Progenitor cell of endocrine pancreas (in vitro differentiated cells): ENCODE measurements around the gene THRSP. TPM values are rescaled to one million over a fixed set of nuclear protein-coding genes. Genes with fewer than 3 reads are reported as not detected.

ENCODE experiments used
- DNase-seq: peaks from one replicate; pipeline ENCODE4 v3.0.0; 2021; ENCODE audit warnings: low spot score; ENCODE audit not compliant: unreplicated experiment
- H3K27ac Mint-ChIP-seq: 2 replicates; pipeline ENCODE4 v1.8.0; 2021; ENCODE audit warnings: mild to moderate bottlenecking, moderate library complexity, mixed read lengths
- H3K27me3 Mint-ChIP-seq: 2 replicates; pipeline ENCODE4 v1.8.0; 2021; ENCODE audit warnings: mixed read lengths
- H3K36me3 Mint-ChIP-seq: 2 replicates; pipeline ENCODE4 v1.8.0; 2022; ENCODE audit warnings: mixed read lengths; ENCODE audit not compliant: insufficient read depth
- H3K4me1 Mint-ChIP-seq: 2 replicates; pipeline ENCODE4 v1.8.0; 2021; ENCODE audit warnings: low read depth, mixed read lengths
- H3K4me3 Mint-ChIP-seq: 2 replicates; pipeline ENCODE4 v1.8.0; 2021; ENCODE audit warnings: low read depth, mild to moderate bottlenecking, moderate library complexity, mixed read lengths
- H3K9me3 Mint-ChIP-seq: 2 replicates; pipeline ENCODE4 v1.8.0; 2021; ENCODE audit warnings: low read depth, mixed read lengths
- total RNA-seq: library from RNA; stranded (reverse); gene quantifications from 2 replicates; pipeline ENCODE4 v1.2.1, GENCODE V29; 2021
- TF ChIP-seq, protein P1 (sequence below): fragments of 200-600 bp; sonication (generic); IDR thresholded peaks from one replicate; pipeline ENCODE4 v1.5.0; 2021; ENCODE audit warnings: antibody characterized with exemption, mild to moderate bottlenecking; ENCODE audit not compliant: unreplicated experiment

Gene THRSP
- total RNA-seq, 1 donor from 2014 or later = not detected

GRCh38 chr11:78045851-78046485 lies 17.7 kb upstream of the THRSP start:
- no peaks in the 10 kb centered on the region for H3K9me3 Mint-ChIP-seq
- H3K4me3 Mint-ChIP-seq = peak overlapping the region; percentile 53
- peak; percentile 82 for DNase-seq
- H3K27me3 Mint-ChIP-seq = peaks cover 13% of the 10 kb centered on the region
- TF ChIP-seq, protein P1, sequence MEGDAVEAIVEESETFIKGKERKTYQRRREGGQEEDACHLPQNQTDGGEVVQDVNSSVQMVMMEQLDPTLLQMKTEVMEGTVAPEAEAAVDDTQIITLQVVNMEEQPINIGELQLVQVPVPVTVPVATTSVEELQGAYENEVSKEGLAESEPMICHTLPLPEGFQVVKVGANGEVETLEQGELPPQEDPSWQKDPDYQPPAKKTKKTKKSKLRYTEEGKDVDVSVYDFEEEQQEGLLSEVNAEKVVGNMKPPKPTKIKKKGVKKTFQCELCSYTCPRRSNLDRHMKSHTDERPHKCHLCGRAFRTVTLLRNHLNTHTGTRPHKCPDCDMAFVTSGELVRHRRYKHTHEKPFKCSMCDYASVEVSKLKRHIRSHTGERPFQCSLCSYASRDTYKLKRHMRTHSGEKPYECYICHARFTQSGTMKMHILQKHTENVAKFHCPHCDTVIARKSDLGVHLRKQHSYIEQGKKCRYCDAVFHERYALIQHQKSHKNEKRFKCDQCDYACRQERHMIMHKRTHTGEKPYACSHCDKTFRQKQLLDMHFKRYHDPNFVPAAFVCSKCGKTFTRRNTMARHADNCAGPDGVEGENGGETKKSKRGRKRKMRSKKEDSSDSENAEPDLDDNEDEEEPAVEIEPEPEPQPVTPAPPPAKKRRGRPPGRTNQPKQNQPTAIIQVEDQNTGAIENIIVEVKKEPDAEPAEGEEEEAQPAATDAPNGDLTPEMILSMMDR = peak; percentile 99
- H3K4me1 Mint-ChIP-seq = peaks cover 5% of the 10 kb centered on the region
- H3K36me3 Mint-ChIP-seq = no peaks in the 10 kb centered on the region
- no peak overlapping the region for H3K27ac Mint-ChIP-seq

GRCh38 chr11:78046486-78046854 lies 17.2 kb upstream of the THRSP start:
- Mint-ChIP-seq H3K4me3 (no peak overlapping the region), H3K27me3 (peaks cover 13% of the 10 kb centered on the region), H3K9me3 (no peaks in the 10 kb centered on the region), H3K27ac (no peak overlapping the region), H3K36me3 (no peaks in the 10 kb centered on the region), H3K4me1 (peaks cover 8% of the 10 kb centered on the region)
- TF ChIP-seq, protein P1 = no peak
- no peak for DNase-seq

DNA sequence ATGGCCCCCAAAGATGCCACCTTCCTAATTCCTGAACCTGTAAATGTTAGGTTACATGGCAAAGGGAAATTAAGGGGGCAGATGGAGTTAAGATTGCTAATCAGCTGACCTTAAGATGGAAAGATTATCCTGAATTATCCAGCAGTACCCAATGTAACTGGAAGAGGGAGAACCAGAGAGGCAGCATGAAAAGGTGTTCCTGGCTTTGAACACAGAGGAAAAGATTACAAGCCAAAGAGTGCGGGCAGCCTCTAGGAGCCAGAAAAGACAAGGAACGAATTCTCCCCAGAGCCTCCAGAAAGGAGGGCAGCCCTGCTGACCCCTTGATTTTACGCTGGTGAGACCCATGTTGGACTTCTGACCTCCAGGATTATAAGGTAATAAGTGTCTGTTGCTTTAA lies 15.1 kb upstream of the THRSP start:
- no peaks in the 10 kb centered on the region for H3K36me3 Mint-ChIP-seq
- TF ChIP-seq, protein P1 = no peak
- no peak for DNase-seq
- H3K4me3 Mint-ChIP-seq = no peak overlapping the region
- H3K9me3 Mint-ChIP-seq = no peaks in the 10 kb centered on the region
- peaks cover 8% of the 10 kb centered on the region for H3K4me1 Mint-ChIP-seq
- H3K27ac Mint-ChIP-seq = no peak overlapping the region
- peaks cover 8% of the 10 kb centered on the region for H3K27me3 Mint-ChIP-seq

DNA sequence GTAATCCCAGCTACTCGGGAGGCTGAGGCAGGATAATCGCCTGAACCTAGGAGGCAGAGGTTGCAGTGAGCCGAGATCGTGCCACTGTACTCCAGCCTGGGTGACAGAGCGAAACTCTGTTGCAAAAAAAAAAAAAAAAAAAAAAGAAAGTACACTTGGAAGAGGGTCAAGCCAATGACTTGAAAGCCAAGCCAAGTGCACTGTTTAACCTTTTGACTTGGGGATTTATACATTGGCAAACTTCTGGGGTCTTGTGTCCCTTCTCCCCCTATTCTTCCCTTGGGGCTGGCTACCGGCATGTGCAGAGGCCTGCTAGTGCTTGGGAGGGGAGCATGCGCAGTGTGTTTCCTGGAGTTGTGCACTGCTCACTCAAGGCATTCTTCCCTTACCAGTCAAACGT lies 14.3 kb upstream of the THRSP start:
- no peak for DNase-seq
- TF ChIP-seq, protein P1 = no peak
- Mint-ChIP-seq H3K9me3 (no peaks in the 10 kb centered on the region), H3K4me3 (no peak overlapping the region), H3K36me3 (no peaks in the 10 kb centered on the region), H3K4me1 (peaks cover 8% of the 10 kb centered on the region), H3K27ac (no peak overlapping the region), H3K27me3 (peaks cover 7% of the 10 kb centered on the region)

GRCh38 chr11:78050964-78051831 lies 12.5 kb upstream of the THRSP start:
- H3K4me3 Mint-ChIP-seq = no peak overlapping the region
- no peaks in the 10 kb centered on the region for H3K36me3 Mint-ChIP-seq
- no peak for DNase-seq

More at GRCh38 chr11:78050964-78051831, 12.5 kb upstream of the THRSP start:
- peak overlapping the region; percentile 24 for H3K27ac Mint-ChIP-seq
- peaks cover 3% of the 10 kb centered on the region for H3K4me1 Mint-ChIP-seq
- TF ChIP-seq, protein P1 = no peak
- no peaks in the 10 kb centered on the region for H3K27me3 Mint-ChIP-seq
- no peaks in the 10 kb centered on the region for H3K9me3 Mint-ChIP-seq
